HG03457 (cell line): Measurements from ENCODE around the gene CSNK1D.

Experiments
- ATAC-seq: cut with Tn5 transposase; IDR thresholded peaks from one replicate; pipeline ENCODE4 v1.9.1; 2021; ENCODE audit warnings: moderate number of reproducible peaks; ENCODE audit not compliant: unreplicated experiment

CSNK1D gene

GRCh38 chr17:82273327-82274133, at the start of gene CSNK1D:
TSS of gene CSNK1D (minus strand) at chr17:82273700. CDS start at chr17:82273381, 319 bp downstream.
- ATAC-seq = peak; percentile 46

DNA sequence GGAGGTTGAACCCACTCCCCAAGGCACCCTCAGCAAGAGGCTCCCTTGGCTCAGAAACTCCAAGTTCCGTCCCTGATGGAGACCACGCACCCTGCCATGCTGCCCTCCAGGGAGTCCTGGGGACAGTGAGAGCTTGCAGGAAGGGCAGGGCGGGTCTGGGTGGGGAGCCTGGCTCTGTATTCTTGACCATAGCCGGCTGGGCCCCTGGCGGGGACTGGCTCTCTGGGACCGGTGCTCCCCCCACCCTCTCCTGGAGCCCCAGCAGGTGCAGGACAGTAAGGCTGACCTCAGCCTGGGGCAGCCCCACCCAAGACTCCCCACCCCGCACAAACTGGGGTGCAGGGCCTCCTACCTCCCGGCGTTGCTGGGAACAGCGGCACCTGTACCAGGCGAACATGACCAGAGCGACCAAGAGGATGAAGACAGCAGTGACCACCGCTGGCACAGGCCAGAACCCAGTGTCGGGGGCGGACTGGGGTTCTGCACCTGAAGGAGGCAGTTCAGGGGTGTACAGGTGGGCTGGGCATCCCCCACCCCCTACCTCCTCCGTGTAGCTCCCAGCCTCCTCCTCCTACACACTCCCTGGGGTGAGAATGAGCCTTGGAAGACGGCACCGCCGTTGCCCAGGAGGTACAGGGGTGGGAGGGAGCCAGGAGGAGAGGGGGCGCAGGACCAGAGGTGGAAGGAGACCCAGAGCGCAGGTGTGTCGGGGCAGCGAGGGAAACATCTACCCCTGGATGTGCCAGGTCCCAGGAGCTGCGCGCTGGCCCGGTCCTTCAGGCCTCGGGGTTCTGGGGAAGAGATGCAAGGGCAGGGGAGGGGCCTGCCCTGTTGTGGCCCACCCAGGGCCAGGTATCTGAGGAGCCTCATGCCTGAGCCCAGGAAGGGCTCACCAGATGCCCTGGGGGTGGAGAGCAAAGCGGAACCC, 49.3 kb upstream of the CSNK1D start:
- ATAC-seq = no peak

- ATAC-seq = no peak
Measured at GRCh38 chr17:82321947-82322466, 48.5 kb upstream of the CSNK1D start.

GRCh38 chr17:82320956-82321927, 47.7 kb upstream of the CSNK1D start:
- no peak for ATAC-seq

GRCh38 chr17:82320140-82320840, 46.8 kb upstream of the CSNK1D start:
- ATAC-seq = no peak

- no peak for ATAC-seq
Measured at GRCh38 chr17:82319619-82320062, 46.1 kb upstream of the CSNK1D start.

DNA sequence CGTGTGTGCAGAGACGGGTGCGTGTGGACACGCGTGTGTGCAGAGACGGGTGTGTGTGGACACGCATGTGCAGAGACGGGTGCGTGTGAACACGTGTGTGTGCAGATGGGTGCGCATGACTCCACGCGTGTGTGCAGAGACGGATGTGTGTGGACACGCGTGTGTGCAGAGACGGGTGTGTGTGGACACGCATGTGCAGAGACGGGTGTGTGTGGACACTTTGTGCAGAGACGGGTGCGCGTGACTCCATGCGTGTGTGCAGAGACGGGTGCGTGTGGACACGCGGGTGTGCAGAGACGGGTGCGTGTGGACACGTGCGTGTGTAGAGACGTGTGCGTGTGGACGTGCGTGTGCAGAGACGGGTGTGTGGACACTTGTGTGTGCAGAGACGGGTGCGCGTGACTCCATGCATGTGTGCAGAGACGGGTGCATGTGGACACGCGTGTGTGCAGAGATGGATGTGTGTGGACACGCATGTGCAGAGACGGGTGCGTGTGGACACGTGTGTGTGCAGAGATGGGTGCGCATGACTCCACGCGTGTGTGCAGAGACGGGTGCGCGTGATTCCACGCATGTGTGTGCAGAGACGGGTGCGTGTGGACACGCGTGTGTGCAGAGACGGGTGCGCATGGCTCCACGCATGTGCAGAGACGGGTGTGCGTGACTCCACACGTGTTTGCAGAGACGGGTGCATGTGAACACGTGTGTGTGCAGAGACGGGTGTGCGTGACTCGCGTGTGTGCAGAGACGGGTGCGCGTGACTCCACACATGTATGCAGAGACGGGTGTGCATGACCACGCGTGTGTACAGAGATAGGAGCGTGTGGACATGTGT, 45.5 kb upstream of the CSNK1D start:
- no peak for ATAC-seq

DNA sequence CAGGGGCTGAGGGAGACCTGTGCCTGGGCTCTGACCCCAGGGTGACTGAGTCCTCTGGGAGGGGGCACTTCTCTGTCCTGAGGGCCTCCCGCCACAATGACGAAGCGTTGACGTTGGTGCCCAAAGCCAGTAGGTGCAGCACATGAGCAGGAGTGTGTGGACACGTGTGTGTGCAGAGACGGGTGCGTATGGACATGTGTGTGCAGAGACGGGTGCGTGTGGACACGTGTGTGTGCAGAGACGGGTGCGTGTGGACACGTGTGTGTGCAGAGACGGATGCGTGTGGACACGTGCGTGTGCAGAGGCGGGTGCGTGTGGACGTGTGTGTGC, 44.6 kb upstream of the CSNK1D start:
- ATAC-seq = no peak

GRCh38 chr17:82317394-82318168, 44.1 kb upstream of the CSNK1D start, which contains the start of gene CD7:
TSS of gene CD7 (minus strand) at chr17:82317608. CDS start at chr17:82317495, 113 bp downstream.
- ATAC-seq = no peak

GRCh38 chr17:82316651-82317393, 43.3 kb upstream of the CSNK1D start:
- ATAC-seq = no peak

GRCh38 chr17:82315703-82316358, 42.3 kb upstream of the CSNK1D start:
- no peak for ATAC-seq

DNA sequence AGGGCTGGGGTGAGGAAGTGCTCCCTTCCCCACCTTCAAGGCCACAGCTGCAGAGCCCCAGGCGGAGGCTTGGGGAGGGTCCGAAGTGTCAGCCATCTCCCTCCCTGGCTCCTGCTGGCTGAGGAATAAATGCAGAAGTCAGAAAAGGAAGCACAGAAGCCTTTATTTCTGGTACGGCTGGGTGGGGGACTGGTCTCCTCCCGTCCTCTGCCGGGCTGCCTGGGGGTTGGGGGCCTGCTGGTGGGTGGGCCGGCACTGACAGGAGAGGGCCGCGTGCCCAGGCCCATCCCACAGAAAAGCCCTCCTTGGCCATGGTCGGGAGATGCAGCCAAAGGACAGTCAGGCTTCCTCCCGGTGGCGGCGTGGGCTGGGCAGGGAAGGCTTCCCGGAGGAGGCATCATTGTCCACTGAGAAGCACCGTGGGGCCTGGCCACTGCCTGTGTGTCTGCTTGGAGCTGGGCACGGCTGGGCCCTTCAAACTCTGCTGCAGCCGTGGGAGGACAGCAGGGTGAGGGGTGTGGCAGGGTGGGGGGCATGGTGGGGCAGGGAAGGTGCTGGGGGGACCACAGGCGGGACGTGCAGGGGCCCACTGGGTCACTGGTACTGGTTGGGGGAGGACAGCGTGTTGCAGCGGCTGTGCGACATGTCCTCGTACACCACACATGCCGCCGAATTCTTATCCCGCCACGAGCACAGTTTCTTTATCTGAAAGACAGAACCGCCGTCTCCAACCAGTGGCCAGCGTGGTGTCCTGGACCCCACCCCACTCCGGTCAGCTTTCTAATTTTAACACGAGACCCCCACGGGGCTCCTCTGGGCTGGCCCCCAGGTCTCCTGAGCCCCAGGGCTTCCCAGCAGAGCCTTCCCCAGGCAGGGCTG, 41.5 kb upstream of the CSNK1D start:
- ATAC-seq = no peak

GRCh38 chr17:82314012-82314726, 40.7 kb upstream of the CSNK1D start:
- no peak for ATAC-seq

GRCh38 chr17:82313195-82314011, 39.9 kb upstream of the CSNK1D start:
- ATAC-seq = no peak
